ENCODE results near the gene GFI1.

Gene GFI1

DNA sequence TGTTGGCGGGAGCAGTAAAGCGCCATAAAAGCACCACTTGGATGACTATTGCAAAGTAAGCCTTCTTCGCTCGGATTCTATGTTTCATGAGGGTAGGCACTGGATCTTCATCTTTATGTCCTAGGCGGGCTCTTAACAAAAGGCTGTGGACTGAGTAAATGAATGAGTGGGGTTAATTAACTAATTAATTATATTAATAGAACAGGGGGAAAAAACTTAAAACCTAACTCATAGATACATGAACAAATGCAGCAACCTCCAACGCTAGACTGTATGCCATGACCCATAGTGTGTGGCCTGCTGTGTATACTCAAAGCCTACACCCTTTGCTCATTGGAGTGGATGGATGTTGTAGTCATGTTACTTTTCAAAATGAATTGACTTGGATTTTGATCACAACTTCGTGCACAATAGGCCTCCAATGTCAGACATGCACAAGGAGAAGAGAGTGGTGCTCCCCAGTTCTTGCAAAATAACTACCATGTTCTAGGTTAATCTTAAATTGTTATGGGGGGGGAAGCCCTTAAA, 417 bp upstream of the GFI1 start:
- DNase-seq: no peak

- DNase-seq: peak; percentile 67
Measured at GRCh38 chr1:92485381-92486250, 1.1 kb downstream of the GFI1 start.

DNA sequence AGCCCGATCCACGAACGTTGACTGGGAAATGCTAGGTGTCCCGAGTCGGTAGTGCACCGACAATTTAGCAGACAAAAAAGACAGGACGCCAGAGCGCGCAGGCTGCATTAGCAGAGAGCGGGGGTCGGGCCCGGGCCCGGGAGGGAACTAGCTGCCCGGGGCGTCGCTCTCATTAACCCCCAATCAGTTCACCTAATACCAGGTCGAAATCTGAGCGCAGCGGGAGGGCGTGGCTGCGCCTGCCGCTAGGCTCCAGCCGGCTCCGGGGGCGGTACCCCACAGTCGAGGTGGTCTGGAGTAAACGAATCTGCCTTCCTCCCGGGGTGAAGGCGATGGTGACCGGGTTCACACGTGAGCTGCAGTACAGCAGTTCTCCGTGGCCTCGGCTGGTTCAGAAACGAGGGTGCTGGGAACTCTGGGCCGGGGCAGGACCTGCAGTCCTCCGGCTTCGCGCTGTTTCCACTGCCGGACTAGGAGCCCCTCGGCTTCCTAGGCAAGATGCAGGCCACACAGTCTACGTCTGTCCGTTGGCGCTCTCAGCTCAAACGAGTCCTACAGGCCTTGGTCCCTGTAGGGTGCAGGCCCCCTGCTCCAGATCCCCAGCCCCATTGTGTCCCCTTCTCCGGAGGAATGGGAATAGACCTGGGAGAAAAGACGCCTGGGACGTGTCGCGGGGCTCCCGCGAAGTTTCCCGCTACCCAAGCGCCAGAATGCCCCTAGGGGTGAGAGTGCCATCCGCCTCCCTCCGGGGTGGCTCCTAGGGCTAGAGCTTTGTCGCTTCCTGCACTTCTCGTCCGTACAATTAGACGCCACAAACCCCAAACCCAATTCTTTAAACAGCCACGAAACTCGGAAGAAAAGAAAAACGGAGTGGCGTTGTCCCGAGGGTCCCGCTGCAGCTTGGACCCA, 2.0 kb downstream of the GFI1 start:
- DNase-seq: peak; percentile 60

DNA sequence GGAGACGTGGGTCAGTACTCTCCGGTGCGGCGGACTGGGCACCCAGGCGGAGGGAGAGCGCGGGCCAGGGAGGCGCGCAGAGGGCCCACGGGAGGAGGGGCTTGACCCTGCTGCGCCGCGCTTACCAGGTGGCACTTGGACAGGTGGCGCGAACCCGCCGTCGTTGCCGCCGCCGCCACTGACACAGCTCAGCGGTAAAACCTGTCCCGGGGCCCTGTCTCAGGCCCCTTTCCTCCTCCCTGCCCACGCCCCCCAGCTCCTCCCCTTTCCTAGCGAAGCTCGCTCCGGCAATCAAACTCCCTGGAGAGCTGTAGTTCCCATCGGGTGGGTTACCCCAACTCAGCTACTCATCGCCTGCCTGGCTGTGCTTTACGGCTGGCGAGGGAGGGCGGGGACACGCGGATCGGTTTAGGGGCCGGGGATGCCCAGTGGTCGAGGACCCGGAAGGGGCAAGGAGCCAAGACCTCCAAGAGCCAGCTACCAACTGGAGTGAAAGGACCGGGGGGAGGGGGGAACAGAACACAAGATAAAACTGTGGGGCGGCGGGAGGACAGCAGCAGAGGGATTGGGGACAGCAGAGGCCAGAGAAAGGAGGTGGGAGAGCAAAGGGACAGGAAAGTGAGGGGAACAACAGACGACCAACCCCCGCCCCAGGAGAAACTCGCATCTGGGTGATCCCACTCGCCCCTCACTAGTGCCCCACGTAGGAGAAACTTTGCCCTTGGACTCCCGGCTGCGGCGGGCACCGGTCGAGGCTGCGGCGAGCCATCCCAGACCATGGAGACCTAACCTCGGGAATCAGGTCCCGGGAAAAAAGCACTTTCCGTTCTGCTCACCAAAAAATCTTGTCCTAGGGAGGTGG, 2.9 kb downstream of the GFI1 start:
- DNase-seq: no peak

GRCh38 chr1:92482665-92483609, 3.8 kb downstream of the GFI1 start:
- no peak for DNase-seq

DNA sequence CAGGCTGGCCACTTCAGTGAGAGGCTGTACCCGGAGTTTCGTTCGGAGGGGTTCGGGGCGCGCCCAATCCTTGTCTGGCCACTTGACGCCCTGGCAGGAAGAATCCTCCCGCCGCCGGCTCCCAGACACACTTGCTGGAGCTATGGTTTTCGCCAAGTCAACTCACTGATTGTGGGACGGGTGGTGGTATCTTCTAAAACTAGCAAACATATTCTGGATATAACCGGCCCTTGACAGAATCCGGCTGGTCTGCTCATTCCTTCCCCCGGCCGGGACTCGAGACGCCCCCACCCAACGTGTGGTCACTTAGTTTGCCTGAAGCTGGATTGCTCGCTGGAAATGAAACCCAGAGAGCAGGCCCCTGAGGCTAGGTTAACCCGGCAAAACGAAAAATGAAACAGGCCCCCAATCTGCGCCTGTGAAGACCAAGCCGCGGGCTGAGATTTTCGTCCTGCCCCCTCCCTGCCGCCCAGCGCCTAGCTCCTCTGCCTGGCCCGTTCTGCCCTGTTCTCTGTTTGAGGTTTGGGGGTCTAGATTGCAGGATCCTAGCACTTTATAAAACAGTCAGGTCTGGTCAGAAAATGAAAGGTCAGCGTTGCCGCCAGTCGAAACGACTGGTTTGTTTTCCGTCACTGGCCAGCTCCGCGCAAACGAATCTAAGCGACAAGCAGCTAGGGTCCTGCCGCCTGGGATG, 4.6 kb downstream of the GFI1 start:
- DNase-seq: no peak

- DNase-seq: no peak
Measured at GRCh38 chr1:92481599-92481925, 5.2 kb downstream of the GFI1 start.

- DNase-seq: no peak
Measured at GRCh38 chr1:92480813-92481598, 5.7 kb downstream of the GFI1 start.

DNA sequence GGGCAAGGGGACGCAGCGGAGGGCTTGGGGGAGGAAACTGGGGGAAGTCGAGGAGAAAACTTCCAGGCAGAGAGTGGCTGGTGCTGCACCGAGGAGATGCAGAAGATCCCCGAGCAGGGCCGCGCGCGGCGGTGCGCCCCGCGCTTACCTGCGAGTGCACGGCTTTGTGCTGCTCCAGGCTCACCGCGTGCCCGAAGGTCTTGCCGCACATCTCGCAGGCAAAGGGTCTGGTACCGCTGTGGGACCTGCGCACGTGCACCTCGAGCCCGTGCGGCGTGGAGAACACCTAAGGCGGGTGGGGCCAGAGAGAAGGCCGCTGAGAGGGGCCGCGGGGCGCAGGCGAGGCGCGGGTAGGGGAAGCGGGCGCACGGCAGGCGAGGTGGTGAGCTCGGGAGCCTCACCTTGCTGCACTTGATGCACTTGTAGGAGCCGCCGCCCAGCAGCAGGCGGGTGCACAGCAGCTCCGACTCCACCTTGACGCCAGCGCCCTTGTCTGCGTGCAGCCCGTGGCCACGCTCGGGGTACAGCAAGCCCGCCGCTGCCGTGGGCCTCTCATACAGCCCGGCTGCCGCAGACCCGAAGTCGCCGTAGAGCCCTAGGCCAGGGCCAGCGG, 6.4 kb downstream of the GFI1 start:
- no peak for DNase-seq

- no peak for DNase-seq
Measured at GRCh38 chr1:92479587-92479986, 7.1 kb downstream of the GFI1 start.

GRCh38 chr1:92478393-92478792, 8.3 kb downstream of the GFI1 start:
- DNase-seq: no peak

GRCh38 chr1:92476071-92476631, 10.6 kb downstream of the GFI1 start:
- no peak for DNase-seq

DNA sequence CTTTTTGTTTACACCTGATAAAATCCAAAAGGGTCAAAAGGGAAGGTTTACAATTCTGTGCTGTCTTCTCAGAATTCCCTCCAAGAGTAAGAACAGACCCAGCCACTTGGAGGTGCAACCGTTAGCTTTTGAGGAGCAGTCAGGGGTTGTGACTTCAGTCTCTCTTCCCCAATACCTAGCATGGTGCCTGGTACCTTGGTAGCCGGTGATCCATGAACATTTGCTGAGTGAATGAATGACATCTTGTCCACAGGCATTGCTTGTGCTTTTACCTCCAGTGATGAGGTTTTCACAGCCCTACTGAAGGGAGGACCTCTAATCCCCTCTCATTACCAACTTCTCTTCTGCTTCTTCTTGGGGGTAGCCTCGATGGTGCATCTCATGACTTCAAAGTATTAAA, 11.7 kb downstream of the GFI1 start:
- DNase-seq: no peak

- DNase-seq: no peak
Measured at GRCh38 chr1:92473781-92474495, 12.8 kb downstream of the GFI1 start.

DNA sequence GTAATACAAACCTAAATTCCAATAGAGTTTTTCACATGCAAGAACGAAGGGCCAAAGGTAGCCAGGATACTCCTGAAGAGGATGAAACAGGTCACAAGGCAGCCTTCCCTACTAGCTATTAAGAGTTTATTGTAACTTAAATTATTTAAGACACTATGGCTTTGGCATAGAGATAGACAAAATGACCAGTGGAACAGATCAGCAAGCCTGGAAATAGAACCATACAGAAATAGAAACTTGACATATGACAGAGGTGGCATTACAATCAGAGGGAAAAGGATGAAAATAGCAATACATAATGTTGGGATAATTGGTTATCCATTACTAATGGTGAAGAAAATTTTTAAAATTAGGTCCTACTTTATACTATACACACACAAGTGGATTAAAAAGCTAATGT, 16.5 kb downstream of the GFI1 start:
- no peak for DNase-seq

DNA sequence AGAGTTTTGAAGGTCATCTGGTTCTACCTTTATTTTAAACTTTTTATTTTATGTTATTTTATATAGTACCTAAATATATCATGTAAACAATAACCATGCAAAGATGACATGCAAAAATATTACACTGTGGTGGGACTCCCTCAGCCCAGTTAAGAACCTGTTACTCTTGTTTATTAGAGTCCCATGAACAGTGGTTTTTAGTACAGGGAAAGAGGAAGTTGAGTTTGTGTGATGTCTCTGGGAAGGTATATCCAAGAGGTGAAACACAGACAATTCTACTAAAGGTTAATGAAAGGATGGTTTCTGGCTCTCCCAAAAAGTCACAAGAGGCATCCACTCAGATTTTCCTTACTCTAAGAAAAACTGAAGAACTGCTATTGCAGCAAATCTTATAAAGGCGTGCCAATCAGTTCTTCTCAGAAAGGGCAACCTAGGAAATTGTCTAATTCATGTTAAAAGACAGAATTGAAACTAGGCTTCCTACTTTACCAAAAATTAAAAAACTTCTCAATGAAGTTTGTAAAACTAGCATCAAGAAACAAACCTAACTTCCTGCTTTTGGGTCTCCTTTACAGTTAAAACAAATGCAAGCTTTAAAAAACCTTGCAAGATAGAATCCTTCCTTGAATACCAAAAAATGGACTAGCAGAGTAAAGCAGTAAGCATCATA, 19.9 kb downstream of the GFI1 start:
- DNase-seq: no peak

GRCh38 chr1:92465256-92465647, 21.5 kb downstream of the GFI1 start:
- no peak for DNase-seq
